Daoy (cell line): ENCODE results near the gene CALN1. TPM values are rescaled to one million over a fixed set of nuclear protein-coding genes. Genes with fewer than 3 reads are reported as not detected.

Experiments used
- DNase-seq: peaks from one replicate; pipeline ENCODE4 v3.0.0-alpha.2; 2015; ENCODE audit warnings: low read depth
- total RNA-seq: library from RNA; depleted of rRNA; stranded (reverse); fragments of >200 nt; shearing (Covaris generic); gene quantifications from 2 replicates; pipeline ENCODE4 v1.2.3, GENCODE V29; 2014

The CALN1 gene
- total RNA-seq, 1 experiment from 2014 or later: 2.8 TPM

- no peak for DNase-seq
These were observed 610.2 kb downstream of the CALN1 start for GRCh38 chr7:71801976-71802375.

- no peak for DNase-seq
These were observed 611.8 kb downstream of the CALN1 start for GRCh38 chr7:71800321-71800720.

GRCh38 chr7:71795410-71795809 lies 616.7 kb downstream of the CALN1 start:
- no peak for DNase-seq

GRCh38 chr7:71793251-71793650 lies 618.9 kb downstream of the CALN1 start:
- peak; percentile 78 for DNase-seq

- no peak for DNase-seq
These were observed 624.6 kb downstream of the CALN1 start for GRCh38 chr7:71787513-71787912.

- no peak for DNase-seq
These were observed 626.9 kb downstream of the CALN1 start for GRCh38 chr7:71785216-71785615.

- no peak for DNase-seq
These were observed 627.4 kb downstream of the CALN1 start for GRCh38 chr7:71784781-71785180.

- DNase-seq: no peak
These were observed 628.0 kb downstream of the CALN1 start for GRCh38 chr7:71784180-71784579.

GRCh38 chr7:71783779-71784178 lies 628.4 kb downstream of the CALN1 start:
- no peak for DNase-seq

GRCh38 chr7:71782051-71782450 lies 630.1 kb downstream of the CALN1 start:
- DNase-seq: peak; percentile 27

- no peak for DNase-seq
These were observed 631.9 kb downstream of the CALN1 start for GRCh38 chr7:71780282-71780681.

- no peak for DNase-seq
These were observed 634.9 kb downstream of the CALN1 start for GRCh38 chr7:71777278-71777677.

GRCh38 chr7:71776726-71777125 lies 635.4 kb downstream of the CALN1 start:
- no peak for DNase-seq

GRCh38 chr7:71775648-71776047 lies 636.5 kb downstream of the CALN1 start:
- DNase-seq: peak; percentile 69

GRCh38 chr7:71772779-71773178 lies 639.4 kb downstream of the CALN1 start:
- no peak for DNase-seq

- DNase-seq: peak; percentile 72
These were observed 641.8 kb downstream of the CALN1 start for GRCh38 chr7:71770269-71770907.

- DNase-seq: no peak
These were observed 642.8 kb downstream of the CALN1 start for GRCh38 chr7:71769326-71769725.

- no peak for DNase-seq
These were observed 643.7 kb downstream of the CALN1 start for GRCh38 chr7:71768450-71768849.

GRCh38 chr7:71766016-71766415 lies 646.1 kb downstream of the CALN1 start:
- no peak for DNase-seq

- no peak for DNase-seq
These were observed 650.8 kb downstream of the CALN1 start for GRCh38 chr7:71761336-71761735.

- no peak for DNase-seq
These were observed 657.3 kb downstream of the CALN1 start for GRCh38 chr7:71754828-71755227.

- DNase-seq: no peak
These were observed 658.0 kb downstream of the CALN1 start for GRCh38 chr7:71753956-71754664.

- no peak for DNase-seq
These were observed 658.9 kb downstream of the CALN1 start for GRCh38 chr7:71753236-71753635.
